Activated gamma-delta T cell treated with Interleukin-2 at 50 U/mL for 16 hours (primary cell): Measurements from ENCODE around the gene CIP2A.

Experiments used
- DNase-seq: peaks from one replicate; pipeline ENCODE4 v3.0.0-alpha.2; 2020

The CIP2A gene

DNA sequence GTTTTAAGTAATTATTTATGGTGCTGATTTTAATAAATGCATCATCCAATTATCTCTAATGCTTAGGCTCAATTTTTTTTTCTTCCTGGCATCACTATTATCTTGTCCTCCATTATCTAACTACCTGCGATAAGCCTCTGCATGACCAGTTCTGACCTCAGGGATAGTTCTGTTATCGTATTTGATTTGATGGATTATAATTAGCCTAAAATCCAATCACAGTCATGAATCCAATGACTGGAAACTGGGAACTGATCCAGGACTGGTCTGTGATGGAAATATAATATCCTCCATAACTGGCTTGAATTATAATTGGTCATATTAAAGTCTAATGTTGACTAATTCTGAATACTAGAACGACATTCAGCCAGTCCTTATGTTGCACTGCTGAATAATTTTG, 80.0 kb downstream of the CIP2A start:
- no peak for DNase-seq

DNA sequence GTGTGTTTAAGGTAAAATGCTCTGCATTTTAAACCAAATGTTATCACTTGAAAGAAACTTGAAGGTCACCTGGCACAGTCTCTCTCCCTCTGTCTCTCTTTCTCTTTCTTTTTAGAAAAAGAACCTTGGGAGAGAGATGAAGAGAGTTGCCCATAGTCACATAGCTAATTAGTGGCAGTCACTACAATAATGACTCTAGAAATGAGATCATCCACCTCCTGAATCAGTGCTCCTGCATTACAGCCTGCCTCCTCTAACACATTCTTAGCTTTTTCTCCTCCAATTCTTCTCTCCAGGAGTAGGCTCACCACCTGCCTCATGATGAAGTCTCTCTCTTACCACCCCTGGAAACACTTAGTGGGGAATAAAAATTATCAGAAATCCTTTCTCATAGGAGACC, 81.3 kb downstream of the CIP2A start:
- DNase-seq = no peak

DNA sequence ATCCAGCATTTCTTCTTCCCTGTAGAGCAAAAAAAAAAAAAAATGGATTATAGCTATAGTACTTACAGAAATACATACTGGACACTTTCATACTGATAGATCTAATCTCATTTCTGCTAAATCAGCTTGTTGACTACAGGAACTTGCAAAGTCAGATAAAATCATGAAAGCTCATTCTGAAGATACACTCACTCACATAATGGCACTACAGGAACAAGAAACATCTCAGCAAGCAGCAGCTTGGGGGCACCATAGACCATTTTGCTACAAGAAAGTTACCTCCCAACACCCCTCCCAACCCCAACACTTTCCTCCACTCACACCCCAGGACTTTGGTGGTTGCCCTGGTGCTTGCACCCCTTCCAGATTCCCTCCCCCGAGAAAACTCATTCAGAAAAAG, 83.4 kb downstream of the CIP2A start:
- no peak for DNase-seq

DNA sequence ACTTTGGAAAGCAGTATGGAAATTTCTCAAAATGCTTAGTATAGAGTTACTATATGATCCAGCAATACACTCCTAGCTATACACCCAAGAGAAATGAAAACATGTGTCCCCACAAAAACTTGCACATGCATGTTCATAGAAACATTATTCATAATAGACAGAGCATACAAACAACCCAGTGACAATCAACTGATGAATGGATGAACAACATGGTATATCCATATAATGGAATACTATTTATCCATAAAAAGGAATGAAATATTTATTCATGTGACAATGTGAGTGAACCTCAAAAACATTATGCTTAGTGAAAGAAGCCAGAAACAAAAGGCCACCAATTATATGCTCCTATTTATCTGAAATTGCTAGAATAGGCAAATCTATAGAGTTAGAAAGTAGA, 85.5 kb downstream of the CIP2A start:
- no peak for DNase-seq

DNA sequence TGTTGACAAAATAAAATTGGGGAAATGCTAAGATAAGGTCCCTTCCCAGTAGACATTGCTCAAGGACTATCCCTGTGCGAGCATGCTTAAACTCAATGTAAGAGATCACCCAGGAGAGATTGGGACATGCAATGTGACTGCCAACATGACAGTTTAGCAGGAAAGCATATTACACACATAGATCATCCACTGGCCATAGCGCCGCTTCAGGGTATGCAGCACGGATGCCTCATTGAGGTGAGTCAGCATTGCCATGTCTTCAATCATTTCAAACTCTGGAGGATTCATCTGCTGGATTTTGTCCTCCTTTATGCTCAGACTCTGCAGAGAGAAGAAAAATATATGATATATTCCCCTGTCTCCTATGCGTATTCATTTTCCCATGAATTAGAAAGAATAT, 87.7 kb downstream of the CIP2A start:
- DNase-seq = no peak

DNA sequence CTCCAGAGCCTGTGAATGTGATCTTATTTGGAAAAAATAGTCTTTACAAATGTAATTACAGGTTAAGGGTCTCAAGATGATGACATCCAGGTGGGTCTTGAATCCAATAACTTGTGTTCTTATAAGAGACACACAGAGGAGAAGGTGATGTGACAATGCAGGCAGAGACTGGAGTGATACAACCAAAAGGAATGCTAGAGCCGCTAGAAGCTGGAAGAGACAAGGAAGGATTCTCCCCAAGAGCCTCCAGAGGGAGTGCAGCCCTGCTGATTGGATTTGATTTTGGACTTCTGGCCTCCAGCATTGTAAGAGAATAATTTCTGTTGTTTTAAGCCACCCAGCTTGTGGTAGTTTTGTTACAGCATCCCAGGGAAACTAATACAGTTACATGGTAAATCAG, 88.5 kb downstream of the CIP2A start:
- DNase-seq = no peak
